GM23338 (cell line): ENCODE data around the gene IL1RAPL2. TPM values are rescaled to one million over a fixed set of nuclear protein-coding genes. Genes with fewer than 3 reads are reported as not detected.

Source experiments
- ATAC-seq: fragments of 200-7000 bp; cut with Tn5 transposase; 3 replicates; pipeline ENCODE4 v1.9.1; 2020
- DNase-seq: peaks from one replicate; pipeline ENCODE4 v3.0.0-alpha.2; 2015; ENCODE audit warnings: low spot score
- H2AFZ ChIP-seq: fragments of 200-600 bp; sonication (generic); 2 replicates; pipeline ENCODE4 v1.8.0; 2016; ENCODE audit warnings: antibody characterized with exemption, mild to moderate bottlenecking, moderate library complexity
- H3F3A ChIP-seq: fragments of 200-600 bp; sonication (generic); replicated peaks from 2 replicates; pipeline ENCODE4 v1.8.0; 2017; ENCODE audit warnings: antibody characterized with exemption, mixed run types, low read depth
- H3K27ac ChIP-seq: fragments of 200-600 bp; sonication (generic); 2 replicates; pipeline ENCODE4 v1.6.1; 2016; ENCODE audit warnings: low read depth
- H3K27me3 ChIP-seq: fragments of 200-600 bp; sonication (generic); 2 replicates; pipeline ENCODE4 v1.8.0; 2016; ENCODE audit warnings: mild to moderate bottlenecking, mixed run types, moderate library complexity; ENCODE audit not compliant: insufficient read depth
- H3K36me3 ChIP-seq: fragments of 200-600 bp; sonication (generic); 2 replicates; pipeline ENCODE4 v1.8.0; 2016; ENCODE audit warnings: mild to moderate bottlenecking; ENCODE audit not compliant: insufficient read depth
- H3K4me1 ChIP-seq: fragments of 200-600 bp; sonication (generic); 2 replicates; pipeline ENCODE4 v1.8.0; 2016; ENCODE audit warnings: mild to moderate bottlenecking, moderate library complexity; ENCODE audit not compliant: insufficient read depth
- H3K4me2 ChIP-seq: fragments of 200-600 bp; sonication (generic); 2 replicates; pipeline ENCODE4 v1.7.1; 2017; ENCODE audit warnings: mixed run types
- H3K4me3 ChIP-seq: fragments of 200-600 bp; sonication (generic); 2 replicates; pipeline ENCODE4 v1.6.1; 2016; ENCODE audit warnings: mixed run types
- H3K79me2 ChIP-seq: fragments of 200-600 bp; sonication (generic); replicated peaks from 2 replicates; pipeline ENCODE4 v1.8.0; 2017; ENCODE audit warnings: mild to moderate bottlenecking; ENCODE audit not compliant: insufficient read depth
- H3K9me2 ChIP-seq: fragments of 200-600 bp; sonication (generic); 2 replicates; pipeline ENCODE4 v1.8.0; 2017; ENCODE audit not compliant: insufficient read depth
- H4K20me1 ChIP-seq: fragments of 200-600 bp; sonication (generic); replicated peaks from 2 replicates; pipeline ENCODE4 v1.8.0; 2017; ENCODE audit warnings: mild to moderate bottlenecking; ENCODE audit not compliant: insufficient read depth
- H3K27ac Mint-ChIP-seq: 2 replicates; pipeline ENCODE4 v1.8.0; 2020; ENCODE audit warnings: inconsistent platforms, mild to moderate bottlenecking, moderate library complexity, mixed read lengths
- H3K27me3 Mint-ChIP-seq: 3 replicates; pipeline ENCODE4 v1.8.0; 2022; ENCODE audit warnings: low read depth, mild to moderate bottlenecking, moderate library complexity, mixed read lengths, inconsistent platforms; ENCODE audit not compliant: insufficient read depth, poor library complexity
- H3K36me3 Mint-ChIP-seq: 3 replicates; pipeline ENCODE4 v1.8.0; 2021; ENCODE audit warnings: low read depth, mild to moderate bottlenecking, inconsistent platforms, moderate library complexity, mixed read lengths
- H3K4me1 Mint-ChIP-seq: 3 replicates; pipeline ENCODE4 v1.8.0; 2020; ENCODE audit warnings: mild to moderate bottlenecking, inconsistent platforms, mixed read lengths
- H3K4me3 Mint-ChIP-seq: 3 replicates; pipeline ENCODE4 v1.8.0; 2021; ENCODE audit warnings: moderate library complexity, mild to moderate bottlenecking, inconsistent platforms, mixed read lengths
- H3K9me3 Mint-ChIP-seq: 3 replicates; pipeline ENCODE4 v1.8.0; 2020; ENCODE audit warnings: moderate library complexity, mild to moderate bottlenecking, inconsistent platforms, mixed read lengths
- CREB1 ChIP-seq: fragments of 250-450 bp; sonication (Bioruptor Pico); IDR thresholded peaks from 2 replicates; pipeline ENCODE4 v1.5.0; 2020; ENCODE audit warnings: low read depth, mild to moderate bottlenecking, moderate library complexity
- CTCF ChIP-seq, 2 experiments: fragments of 200-600 bp in 1 of 2; sonication (generic) in 1 of 2; conservative IDR thresholded peaks; 2 replicates each; pipeline versions ENCODE4 v1.5.1 to v1.6.1; 2016 to 2017; ENCODE audit warnings: antibody characterized with exemption in 2 of 2, low read depth in 2 of 2, mild to moderate bottlenecking in 2 of 2, moderate library complexity in 1 of 2
- ETS1 ChIP-seq: IDR thresholded peaks from 2 replicates; pipeline ENCODE4 v1.6.1; 2016; ENCODE audit warnings: antibody characterized with exemption
- EZH2 ChIP-seq: fragments of 200-600 bp; sonication (generic); IDR thresholded peaks from one replicate; pipeline ENCODE4 v1.8.0; 2017; ENCODE audit warnings: antibody characterized with exemption, mild to moderate bottlenecking, low read depth; ENCODE audit not compliant: unreplicated experiment
- EZH2phosphoT487 ChIP-seq: fragments of 200-600 bp; sonication (generic); IDR thresholded peaks from one replicate; pipeline ENCODE4 v1.8.1; 2018; ENCODE audit warnings: antibody characterized with exemption; ENCODE audit not compliant: unreplicated experiment
- JUNB ChIP-seq: IDR thresholded peaks from one replicate; pipeline ENCODE4 v1.6.1; 2016; ENCODE audit warnings: antibody characterized with exemption; ENCODE audit not compliant: unreplicated experiment
- NANOG ChIP-seq: IDR thresholded peaks from 2 replicates; pipeline ENCODE4 v1.6.1; 2016; ENCODE audit warnings: antibody characterized with exemption, borderline replicate concordance
- POLR2AphosphoS5 ChIP-seq: IDR thresholded peaks from 2 replicates; pipeline ENCODE4 v1.6.1; 2016; ENCODE audit warnings: antibody characterized with exemption, low read depth
- REST ChIP-seq: IDR thresholded peaks from one replicate; pipeline ENCODE4 v1.6.1; 2018; ENCODE audit warnings: antibody characterized with exemption; ENCODE audit not compliant: unreplicated experiment
- STAT1 ChIP-seq: IDR thresholded peaks from one replicate; pipeline ENCODE4 v1.6.1; 2016; ENCODE audit warnings: antibody characterized with exemption; ENCODE audit not compliant: unreplicated experiment
- ZNF114 ChIP-seq: fragments of 250-450 bp; sonication (Bioruptor Pico); IDR thresholded peaks from 2 replicates; pipeline ENCODE4 v1.5.0; 2020; ENCODE audit warnings: mild to moderate bottlenecking, moderate library complexity
- ZNF331 ChIP-seq: fragments of 250-450 bp; sonication (Bioruptor Pico); IDR thresholded peaks from 2 replicates; pipeline ENCODE4 v1.5.0; 2020; ENCODE audit warnings: low read depth, mild to moderate bottlenecking, moderate library complexity
- ZNF462 ChIP-seq: fragments of 250-450 bp; sonication (Bioruptor Pico); IDR thresholded peaks from 2 replicates; pipeline ENCODE4 v1.5.0; 2020; ENCODE audit warnings: mild to moderate bottlenecking, moderate library complexity
- polyA plus RNA-seq: library from polyadenylated mRNA; unstranded; fragments of >200 nt; fragmentation: Nextera tagmentation; extraction: Ambion mirVana; gene quantifications from 2 replicates; pipeline ENCODE4 v1.2.1, GENCODE V29; 2016
- total RNA-seq: library from RNA; depleted of rRNA; stranded (reverse); fragments of >200 nt; shearing (Covaris generic); gene quantifications from 2 replicates; pipeline ENCODE4 v1.2.3, GENCODE V29; 2014

Gene IL1RAPL2
- total and polyA plus RNA-seq, 2 experiments from 2014 or later = 0.80 to 0.94 TPM

- Histone ChIP-seq H3K4me2 (no peak overlapping the region), H3K9me2 (no peaks in the 10 kb centered on the region), H3K27me3 (no peaks in the 10 kb centered on the region), H4K20me1 (no peaks in the 10 kb centered on the region), H3K36me3 (no peaks in the 10 kb centered on the region), H3K4me3 (no peak overlapping the region), H2AFZ (no peak overlapping the region), H3F3A (no peaks in the 10 kb centered on the region), H3K4me1 (peaks cover 6% of the 10 kb centered on the region), H3K27ac (no peak overlapping the region), H3K79me2 (no peaks in the 10 kb centered on the region)
- no peak overlapping the region for H3K27ac Mint-ChIP-seq
- no peaks in the 10 kb centered on the region for H3K27me3 Mint-ChIP-seq
- ATAC-seq = no peak
- peaks cover 19% of the 10 kb centered on the region for H3K4me1 Mint-ChIP-seq
- H3K9me3 Mint-ChIP-seq = no peaks in the 10 kb centered on the region; the same call in 2 of the 3 replicates
- DNase-seq = no peak
- no peak overlapping the region for H3K4me3 Mint-ChIP-seq
- TF ChIP-seq STAT1 = no peak
- no peak for TF ChIP-seq ZNF114
- TF ChIP-seq NANOG = no peak
- no peak for TF ChIP-seq ZNF331 (CRISPR knock-in tag)
- no peak for TF ChIP-seq REST
- TF ChIP-seq POLR2AphosphoS5 = no peak
- TF ChIP-seq CTCF (conservative IDR thresholded peaks at IDR 0.05; ENCODE audit: low read depth in 2 of 2) = no peak
- no peak for TF ChIP-seq ETS1
- TF ChIP-seq EZH2 = no peak
- TF ChIP-seq CREB1 (CRISPR knock-in tag) = no peak
- TF ChIP-seq ZNF462 (CRISPR knock-in tag) = no peak
- TF ChIP-seq JUNB = no peak
- TF ChIP-seq EZH2phosphoT487 = no peak
- no peaks in the 10 kb centered on the region for H3K36me3 Mint-ChIP-seq
Measured at GRCh38 chrX:104681214-104681613, 115.2 kb downstream of the IL1RAPL2 start.
